NCI-H146 (cell line): ENCODE data around the gene SUCLG1.

Source experiments
- DNase-seq: peaks from one replicate; lab custom pipeline; 2025; lab: John Stamatoyannopoulos, UW

Gene SUCLG1

DNA sequence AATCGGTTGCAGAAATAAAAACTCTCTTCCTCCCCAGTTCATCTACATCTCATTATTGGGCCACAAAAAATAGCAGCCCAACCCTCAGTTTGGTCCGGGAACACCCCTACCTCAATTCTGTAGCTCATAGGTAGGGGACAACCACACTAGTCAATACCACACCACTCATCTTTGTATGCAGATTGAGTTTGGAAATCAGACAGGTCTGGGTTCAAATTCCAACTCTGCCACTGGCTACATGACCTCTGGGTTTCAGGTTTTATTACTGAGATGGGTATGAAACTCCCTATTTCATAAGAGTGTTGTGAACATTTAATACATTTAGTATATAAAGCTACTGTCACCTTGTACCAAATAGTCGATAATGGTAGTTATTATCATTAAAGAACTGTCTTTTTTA lies 2.2 kb upstream of the SUCLG1 start:
- no peak for DNase-seq

DNA sequence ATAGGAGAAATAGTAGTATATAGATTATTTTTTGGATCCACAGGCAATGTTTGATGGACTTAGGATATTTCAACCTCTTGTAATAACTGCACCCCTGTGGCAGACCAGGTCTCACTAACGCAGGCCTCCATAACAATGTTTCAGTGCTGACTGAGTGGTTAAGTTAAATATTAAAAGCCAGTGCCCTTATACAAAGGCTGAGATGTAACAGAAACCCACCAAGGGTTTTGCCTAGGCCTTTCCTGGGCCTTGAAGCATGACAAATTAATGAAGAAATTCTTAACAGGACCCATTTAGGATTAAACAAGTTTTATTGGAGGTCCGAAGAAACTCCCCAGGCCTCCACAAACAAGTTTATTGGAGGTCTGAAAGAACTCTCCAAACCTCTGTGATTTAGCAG lies 1.6 kb upstream of the SUCLG1 start:
- DNase-seq: no peak

DNA sequence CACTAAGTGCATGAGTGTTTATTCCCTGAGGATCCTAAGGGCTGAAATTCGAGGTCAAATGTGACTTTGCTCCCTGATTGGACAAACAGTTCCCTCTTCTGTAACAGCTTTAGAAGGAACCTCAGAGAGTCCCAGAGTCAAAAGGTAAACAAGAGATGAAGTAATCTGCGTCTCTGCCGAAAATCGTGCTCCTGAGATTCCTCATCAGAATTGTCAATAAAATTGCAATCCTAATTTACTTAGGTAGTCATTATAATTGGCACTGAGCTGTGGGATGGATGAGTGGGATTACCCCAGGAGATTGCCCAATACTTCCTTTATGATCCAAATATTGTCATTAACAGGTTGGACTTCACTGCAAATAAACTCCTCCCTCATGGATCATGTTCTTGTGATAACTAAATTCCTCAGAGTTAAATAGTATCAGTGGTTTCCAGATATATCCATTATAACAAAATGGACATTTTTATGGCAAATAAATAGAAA lies 907 bp upstream of the SUCLG1 start:
- peak; percentile 24 for DNase-seq

DNA sequence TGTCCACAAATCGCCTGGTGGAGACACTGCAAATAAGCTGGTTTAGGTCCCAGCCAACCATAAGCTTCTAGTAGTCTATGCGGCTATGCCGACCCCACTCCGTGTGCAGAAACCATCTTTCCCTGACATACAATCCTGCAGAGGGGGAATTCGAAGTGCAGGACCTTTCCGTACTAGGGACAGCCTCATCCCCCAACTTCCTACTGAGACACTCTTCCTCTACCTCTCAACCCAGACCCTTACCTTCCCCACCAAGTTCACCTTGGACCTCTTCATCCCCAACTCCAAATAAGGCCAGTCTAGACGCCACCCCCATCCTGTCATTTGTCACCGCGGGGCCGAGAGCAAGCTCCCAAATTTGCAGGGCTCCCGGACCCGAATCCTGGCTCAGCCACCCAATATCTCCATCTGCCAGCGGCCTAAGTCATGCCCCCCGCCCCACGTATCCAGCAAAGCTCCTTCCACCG lies 496 bp downstream of the SUCLG1 start:
- DNase-seq: peak; percentile 33

DNA sequence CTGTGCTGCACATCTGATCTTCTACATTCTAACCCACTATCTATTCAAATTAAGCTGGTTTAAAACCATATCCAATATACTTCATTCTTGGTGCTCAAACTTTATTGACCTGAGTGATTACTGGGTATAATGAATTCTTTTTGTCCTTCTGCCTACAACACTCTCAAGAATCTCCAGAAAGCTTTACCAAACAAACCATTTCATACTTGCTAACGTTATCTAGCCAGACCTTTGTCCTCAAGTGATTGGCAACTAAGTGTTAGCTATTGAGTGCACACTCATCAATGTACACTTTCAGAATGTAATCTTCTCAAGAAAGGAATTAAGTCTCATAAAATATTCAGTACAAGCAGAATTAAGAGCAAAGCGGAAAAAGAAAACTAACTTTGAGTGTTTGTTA lies 1.4 kb downstream of the SUCLG1 start:
- no peak for DNase-seq

DNA sequence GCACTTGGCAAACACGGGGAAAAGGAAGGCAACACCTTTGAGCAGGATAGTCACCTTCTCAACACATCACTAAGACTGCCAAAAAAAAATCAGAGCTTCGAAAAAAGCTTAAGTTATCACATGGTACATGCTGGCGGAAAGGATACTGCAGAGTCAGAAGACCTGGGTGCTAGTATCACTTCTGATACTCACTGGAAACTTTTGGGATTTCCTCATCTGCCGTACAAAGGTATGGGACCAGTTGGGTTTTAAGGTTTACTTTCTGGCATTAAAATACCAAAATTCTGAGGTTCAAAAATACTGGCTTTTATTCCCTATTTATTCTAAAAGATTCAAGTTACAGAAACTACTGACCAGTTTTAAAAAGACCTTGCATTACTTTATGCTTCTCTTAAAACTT lies 2.9 kb downstream of the SUCLG1 start:
- no peak for DNase-seq

DNA sequence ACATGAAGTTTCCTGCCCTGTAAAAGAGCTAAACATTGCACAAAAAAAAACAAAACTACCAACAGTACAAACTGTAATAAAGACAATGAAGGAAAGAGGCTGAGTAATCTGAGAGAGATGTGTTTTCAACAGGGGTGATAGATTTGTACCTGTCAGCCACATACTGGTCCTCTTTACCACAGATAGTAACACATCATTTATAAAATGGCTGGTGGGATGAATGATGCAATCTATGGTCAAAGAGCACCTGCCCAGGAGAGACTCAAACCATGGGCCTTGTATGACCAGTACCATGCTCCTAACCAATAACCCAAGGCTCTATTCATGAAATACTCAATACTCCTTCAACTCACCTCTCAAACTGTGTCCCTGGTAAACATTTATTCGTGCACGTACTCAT lies 4.5 kb downstream of the SUCLG1 start:
- no peak for DNase-seq

DNA sequence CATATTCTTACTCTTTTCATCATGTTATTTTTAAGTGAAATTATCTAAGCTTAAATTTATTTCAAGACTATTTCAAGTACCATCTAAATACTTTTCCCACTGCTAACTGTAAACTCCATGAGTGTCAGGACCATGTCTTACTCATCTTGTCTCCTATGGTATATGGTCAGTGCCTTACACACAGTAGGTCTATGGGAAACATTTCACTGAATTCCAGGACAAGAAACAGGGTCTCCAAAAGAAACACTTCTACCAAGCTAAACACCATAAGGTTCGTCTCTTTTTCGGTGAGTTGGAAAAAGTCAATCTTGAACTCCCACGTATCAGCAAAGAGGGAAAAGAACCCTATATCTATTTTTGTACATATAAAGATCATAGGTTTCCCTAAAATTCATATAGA lies 6.5 kb downstream of the SUCLG1 start:
- DNase-seq: no peak

DNA sequence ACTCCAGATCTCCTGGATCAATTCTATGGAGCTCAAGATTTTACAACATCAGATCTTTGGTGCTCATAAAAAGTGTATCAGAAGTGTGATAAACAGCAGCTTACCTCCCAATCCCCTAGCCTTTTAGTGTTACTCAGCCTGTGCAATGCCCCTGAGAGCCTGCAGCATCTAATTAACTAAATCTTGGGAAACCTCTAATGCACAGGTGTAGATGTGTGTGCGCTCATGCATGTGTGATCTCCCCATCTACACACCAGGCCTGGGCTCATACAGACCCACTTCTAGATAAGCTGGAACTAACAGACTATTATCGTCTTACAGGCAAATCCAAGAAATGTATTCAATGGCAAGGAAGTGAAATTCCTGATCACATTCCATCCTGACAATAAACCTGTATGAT lies 7.5 kb downstream of the SUCLG1 start:
- no peak for DNase-seq

DNA sequence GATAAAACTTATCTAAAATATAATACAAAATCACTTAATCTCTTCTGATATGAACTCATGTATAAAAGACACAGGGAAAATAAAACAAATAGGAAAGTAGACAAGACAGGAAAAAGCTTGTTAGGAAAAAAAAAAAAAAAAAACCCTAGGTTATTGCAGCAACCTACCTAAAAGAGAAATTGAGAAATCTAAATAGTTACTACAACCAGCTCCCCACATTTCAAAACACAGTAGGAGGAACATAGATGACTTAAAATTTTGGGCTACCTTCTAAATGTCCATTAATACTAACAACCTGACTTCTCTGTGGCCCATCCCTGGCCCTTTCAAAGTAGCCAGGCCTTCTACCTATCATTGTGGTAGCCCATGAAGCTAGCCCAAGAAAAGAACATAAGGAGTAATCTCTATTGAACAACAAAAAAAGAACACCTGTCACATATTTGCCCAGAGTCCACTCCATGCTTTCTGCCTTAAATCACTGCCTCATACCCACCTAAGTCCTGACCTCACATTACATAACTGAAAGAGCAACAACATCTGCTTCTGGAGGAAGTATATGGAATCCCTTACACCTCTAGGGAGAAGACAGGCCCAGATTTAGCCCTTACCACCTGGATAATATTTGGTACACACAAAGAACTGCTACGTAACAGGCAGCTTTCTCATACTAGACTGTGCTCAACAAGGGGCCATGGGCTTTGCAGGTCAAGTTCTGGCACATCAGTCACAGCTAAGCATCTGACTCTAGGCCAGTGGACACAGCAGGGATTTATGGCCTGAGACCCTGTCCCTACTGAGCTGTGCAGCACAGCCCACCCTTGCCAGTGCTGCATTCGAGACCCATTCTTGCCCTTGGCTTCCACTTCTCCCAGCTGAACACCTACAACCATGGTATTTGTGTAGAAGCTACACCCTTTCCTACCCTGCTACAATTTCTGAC lies 8.5 kb downstream of the SUCLG1 start:
- no peak for DNase-seq

DNA sequence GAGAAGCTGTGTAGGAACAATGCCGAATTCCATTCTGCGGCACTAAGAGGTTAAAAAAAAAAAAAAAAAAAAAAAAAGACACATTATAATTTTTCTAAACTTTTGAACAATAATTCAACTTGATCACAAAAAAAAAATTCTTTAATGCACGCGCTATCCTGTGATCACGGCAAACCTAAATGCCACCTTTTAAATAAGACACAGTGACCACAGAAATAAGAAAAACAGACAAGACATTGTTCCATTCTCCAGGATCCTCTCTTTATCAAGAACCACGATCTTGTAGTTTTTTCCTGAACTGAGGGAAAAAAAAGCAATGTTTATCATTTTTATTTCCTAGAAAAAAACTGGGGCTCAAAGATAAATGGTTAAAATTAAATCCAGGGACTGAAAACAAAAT lies 9.4 kb downstream of the SUCLG1 start:
- DNase-seq: no peak

DNA sequence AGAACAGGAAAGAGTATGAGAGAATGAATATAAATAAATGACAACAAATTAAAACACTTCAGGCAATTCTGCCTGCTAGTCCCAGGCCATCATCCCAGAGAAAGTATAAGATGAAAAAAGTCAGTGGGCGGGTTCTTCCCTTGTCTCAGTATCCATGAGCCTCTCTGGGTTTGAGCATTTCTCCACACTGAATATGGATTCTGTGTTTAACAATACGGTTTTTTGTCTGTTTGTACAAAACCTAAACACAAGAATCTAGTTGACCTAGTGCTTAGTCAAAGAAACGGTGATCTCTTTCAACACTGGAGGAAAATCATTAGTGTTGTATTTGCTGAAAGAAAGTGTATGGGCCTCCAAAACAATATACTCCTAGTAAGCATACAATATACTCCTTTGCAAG lies 10.0 kb downstream of the SUCLG1 start:
- no peak for DNase-seq

DNA sequence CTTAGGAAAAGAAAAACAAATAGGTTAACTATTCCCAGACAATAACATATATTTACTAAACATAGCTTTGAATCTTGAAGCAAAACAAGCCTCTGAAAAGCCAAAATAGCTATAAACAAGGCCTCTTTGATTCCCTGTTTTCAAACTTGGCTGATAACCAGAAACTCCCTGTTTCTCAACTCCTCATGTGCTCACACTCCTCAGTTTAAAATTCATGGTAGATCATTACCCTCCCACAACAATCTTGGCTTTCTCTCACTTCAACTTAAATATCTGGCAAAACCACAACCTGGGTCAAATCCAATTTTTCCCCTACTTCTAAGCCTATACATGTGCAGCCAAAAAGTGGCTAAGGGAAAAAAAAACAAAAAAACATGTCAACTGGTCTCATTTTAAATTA lies 15.6 kb downstream of the SUCLG1 start:
- no peak for DNase-seq

DNA sequence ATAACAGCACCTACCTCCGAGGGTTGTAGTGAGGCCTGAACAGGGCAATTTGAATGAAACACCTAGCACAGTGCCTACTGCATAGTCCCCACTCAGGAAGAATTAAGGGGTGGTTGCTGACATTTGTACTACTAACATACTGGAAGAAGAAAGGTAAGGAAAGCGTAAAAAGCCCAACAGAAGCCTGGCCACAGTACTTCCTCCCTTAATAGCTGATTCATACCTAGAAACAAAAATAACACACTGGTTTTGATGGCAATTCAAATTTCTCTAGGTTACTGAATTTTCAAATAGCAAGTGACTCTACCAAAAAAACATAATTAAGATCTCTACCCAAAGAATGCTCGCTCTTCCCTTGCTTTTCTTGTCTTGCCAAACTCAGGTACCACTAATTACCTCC lies 16.2 kb downstream of the SUCLG1 start:
- DNase-seq: no peak

DNA sequence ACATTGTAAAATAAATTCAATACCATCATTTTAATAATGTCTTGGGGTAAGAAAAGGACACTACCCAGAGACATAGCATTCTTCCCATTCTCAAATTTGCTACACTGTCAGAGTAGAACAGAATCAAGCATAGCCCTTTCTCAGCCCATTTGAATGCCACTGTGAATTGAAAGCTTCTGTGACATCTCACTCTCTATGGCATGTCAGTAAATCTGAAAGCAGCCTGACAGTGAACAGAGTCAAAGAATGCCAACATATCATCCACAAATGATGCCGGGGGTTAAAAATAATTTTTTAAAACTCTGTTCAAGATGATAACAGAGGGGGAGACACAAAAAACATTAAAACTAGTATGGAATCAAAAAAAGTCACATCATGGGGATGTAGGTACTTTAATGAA lies 17.6 kb downstream of the SUCLG1 start:
- no peak for DNase-seq

DNA sequence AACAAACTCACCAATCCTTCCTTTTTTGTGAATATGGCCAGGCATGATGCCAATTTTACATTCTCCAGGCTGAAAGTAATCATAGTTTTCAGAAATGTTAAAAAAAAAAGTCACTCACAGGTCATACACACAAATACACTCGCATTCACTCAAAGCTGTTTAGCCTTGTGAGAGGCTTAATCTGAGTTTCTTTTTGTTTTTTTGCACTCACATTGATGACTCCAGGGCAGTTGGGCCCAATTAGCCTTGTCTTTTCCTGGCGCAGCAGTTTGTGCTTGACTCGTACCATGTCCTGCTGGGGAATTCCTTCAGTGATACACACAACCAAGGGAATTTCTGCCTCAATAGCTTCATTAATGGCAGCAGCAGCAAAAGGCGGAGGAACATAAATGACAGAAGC lies 18.0 kb downstream of the SUCLG1 start:
- DNase-seq: no peak

DNA sequence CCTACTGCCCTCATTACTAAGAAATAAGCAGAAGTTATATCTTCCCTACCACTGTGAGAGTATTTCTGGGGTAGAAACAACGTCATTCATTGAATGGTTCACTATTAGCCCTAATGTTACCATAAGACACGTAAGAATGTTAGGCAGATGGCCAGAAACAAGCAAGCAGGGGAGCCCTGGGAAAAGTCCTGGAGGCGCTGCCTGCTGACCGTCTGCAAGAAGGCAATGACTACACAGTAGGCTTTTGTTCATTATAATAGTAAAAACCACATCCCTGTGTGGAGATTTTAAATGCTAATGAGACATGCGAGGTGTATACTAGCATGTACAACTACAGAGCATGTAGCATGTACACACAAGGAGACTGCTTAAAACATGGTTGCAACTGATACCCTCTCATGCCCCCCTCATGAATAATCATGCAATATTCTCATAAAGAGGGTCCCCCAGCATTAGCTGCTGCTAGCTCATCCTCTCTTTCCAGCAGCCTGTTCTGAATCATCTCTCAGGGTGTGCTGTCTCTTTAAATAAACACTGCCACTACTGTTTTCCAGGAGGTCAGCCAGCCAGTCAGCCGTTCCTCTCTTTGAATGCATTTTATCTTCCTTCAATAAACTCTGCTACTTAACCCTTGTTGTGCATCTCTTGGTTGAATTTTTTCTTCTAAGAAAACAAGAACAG lies 23.6 kb downstream of the SUCLG1 start:
- DNase-seq: no peak

DNA sequence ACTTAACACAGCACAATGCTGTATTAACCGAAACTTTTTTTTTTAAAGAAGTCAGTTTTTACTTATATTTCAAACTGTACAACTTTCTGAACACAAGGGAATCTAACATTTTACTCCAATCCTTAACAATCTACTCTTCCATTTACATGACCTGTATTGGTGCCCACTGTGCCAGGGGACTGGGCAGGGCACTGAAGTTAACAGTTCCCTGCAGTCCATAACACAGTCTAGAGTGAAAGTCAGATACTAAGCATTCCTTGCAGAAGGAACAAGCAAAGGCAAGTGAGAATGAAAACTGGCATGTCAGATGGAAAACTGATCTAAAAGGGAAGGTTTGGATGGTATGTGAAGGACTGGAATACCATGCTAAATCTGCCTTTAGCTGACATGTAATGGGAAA lies 29.8 kb downstream of the SUCLG1 start:
- no peak for DNase-seq

DNA sequence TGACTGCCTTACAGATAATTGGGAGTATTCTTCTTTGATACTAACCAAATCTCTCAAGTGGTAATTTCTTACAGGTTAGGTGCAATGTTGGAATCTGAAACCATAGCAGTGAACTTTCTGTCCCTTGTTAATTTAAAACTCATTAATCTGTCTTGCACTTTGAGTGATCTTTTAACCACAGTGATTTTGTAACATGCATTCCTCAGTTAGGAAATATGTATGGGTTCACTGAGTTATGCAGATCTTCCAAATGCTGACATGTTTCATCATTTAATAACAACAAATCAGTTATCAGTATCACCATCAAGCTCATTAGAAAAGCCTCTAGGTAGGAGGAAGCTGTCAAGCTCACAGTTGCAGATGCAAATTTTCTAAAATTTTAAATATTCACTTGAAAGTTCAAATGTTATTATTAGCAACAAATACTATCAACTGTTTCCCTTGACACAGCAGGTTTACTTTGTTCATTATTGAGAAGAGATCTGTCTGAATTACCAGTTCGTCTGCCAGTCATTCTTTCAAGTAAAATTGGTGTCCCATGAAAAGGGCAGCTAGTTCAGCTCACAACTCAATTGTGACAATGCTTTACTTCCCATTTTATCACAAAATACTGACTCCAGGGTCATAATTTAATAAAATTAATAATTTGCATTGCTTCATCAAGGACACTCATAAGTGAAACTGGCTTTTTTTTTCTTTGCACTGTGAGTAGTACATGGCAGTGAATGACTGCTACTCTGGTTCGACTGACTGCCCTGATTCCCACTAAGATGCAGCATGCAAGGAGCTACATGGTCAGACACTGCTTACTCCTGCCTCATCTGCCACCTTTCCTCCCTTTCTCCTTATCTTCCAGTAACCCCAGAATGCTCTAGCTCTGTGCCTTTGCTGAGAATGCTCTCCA lies 31.6 kb downstream of the SUCLG1 start:
- no peak for DNase-seq

DNA sequence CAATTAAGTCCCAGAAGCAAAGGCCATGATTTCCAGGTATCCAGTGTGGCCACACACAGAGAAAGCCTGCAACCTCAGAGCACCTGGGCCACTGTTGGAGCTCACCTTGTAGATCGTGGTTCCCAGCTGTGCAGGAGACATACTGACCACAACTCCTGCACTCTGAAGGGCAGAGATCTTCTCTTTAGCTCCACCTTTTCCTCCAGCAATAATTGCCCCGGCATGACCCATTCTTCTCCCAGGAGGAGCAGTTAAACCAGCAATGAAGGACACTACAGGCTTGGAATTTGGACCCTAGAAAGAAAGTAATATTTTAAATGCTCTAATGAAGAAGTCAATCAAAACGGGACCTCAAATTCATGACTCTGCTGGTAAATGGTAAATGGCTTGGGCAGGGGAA lies 33.8 kb downstream of the SUCLG1 start:
- no peak for DNase-seq

DNA sequence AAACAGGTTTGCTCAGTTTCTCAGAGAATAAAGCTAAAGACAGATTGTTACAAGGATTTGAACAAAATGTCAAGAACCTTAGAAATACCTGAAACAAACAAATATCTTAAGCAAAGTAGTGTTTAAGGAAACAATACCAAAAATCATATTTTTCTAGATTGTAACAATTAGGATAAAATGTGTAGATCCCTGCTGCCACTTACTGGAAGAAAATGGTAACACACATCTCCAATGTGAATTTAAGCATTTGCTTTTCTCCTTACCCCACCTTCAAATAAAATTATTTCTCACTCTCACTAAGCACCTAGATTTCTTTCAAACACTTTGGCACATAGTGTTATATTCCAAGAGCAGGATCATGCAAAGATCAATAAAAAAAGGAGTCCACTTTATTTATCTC lies 34.9 kb downstream of the SUCLG1 start:
- no peak for DNase-seq

DNA sequence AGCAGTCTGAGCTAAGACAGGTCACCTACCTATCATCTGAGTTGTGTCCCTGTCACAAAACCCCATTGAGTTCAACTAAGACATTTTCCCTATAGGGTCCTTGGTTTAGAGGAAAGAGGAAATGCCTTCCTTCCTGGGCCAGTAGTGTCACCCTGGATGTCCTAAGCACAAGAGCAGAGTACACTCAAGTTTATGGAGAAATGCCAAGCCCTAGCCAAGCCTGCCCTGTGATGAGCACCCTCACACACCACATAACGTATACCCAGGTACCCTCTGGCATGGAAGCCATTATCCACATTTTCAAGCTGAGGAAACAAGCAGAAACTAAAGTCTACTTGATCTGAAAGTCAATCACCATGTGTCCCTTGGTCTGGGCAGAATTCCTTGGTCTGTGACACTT lies 37.3 kb downstream of the SUCLG1 start:
- no peak for DNase-seq
